GM06990 (cell line): Measurements from ENCODE around the gene CCNQ.
"Not testable (repeated sequence)": the region's sequence is repeated elsewhere in the genome, so short reads cannot be mapped to it uniquely, and the experiment has no call there.

Source experiments
- DNase-seq: peaks from one replicate; pipeline ENCODE4 v3.0.0-alpha.2; 2011; ENCODE audit not compliant: insufficient read length; ENCODE audit errors: extremely low read depth
- H3K27me3 ChIP-seq: replicated peaks from 2 replicates; pipeline ENCODE4 v1.6.0; 2011; ENCODE audit warnings: low read length; ENCODE audit not compliant: control insufficient read depth, insufficient read depth
- H3K36me3 ChIP-seq: 2 replicates; pipeline ENCODE4 v1.5.1; 2011; ENCODE audit warnings: low read length; ENCODE audit not compliant: control insufficient read depth, insufficient read depth
- H3K4me3 ChIP-seq: replicated peaks from 2 replicates; pipeline ENCODE4 v1.5.1; 2011; ENCODE audit warnings: low read depth, mild to moderate bottlenecking, control low read depth, low read length
- CTCF ChIP-seq: IDR thresholded peaks from 2 replicates; pipeline ENCODE4 v1.5.1; 2011; ENCODE audit warnings: low read length, control low read depth, mild to moderate bottlenecking, inconsistent platforms; ENCODE audit not compliant: insufficient read depth, poor library complexity, severe bottlenecking

CCNQ gene

GRCh38 chrX:153610836-153611213 lies 11.9 kb upstream of the CCNQ start:
- no peaks in the 10 kb centered on the region for H3K27me3 ChIP-seq
- no peak for DNase-seq
- no peak overlapping the region for H3K4me3 ChIP-seq
- no peaks in the 10 kb centered on the region for H3K36me3 ChIP-seq
- TF ChIP-seq CTCF = no peak

GRCh38 chrX:153609917-153610835 lies 11.2 kb upstream of the CCNQ start:
- Histone ChIP-seq H3K27me3 (no peaks in the 10 kb centered on the region), H3K4me3 (peak overlapping the region; percentile 40), H3K36me3 (no peaks in the 10 kb centered on the region)
- peak; percentile 71 for DNase-seq
- peak; percentile 80 for TF ChIP-seq CTCF

GRCh38 chrX:153608806-153609205 lies 9.9 kb upstream of the CCNQ start:
- no peak for DNase-seq
- no peaks in the 10 kb centered on the region for H3K27me3 ChIP-seq
- TF ChIP-seq CTCF = no peak
- no peaks in the 10 kb centered on the region for H3K36me3 ChIP-seq
- H3K4me3 ChIP-seq = no peak overlapping the region

- no peaks in the 10 kb centered on the region for H3K27me3 ChIP-seq
- H3K4me3 ChIP-seq = no peak overlapping the region
- no peak for TF ChIP-seq CTCF
- DNase-seq = no peak
- no peaks in the 10 kb centered on the region for H3K36me3 ChIP-seq
These were observed 9.4 kb upstream of the CCNQ start for GRCh38 chrX:153608376-153608775.

GRCh38 chrX:153606503-153606902 lies 7.6 kb upstream of the CCNQ start:
- DNase-seq = no peak
- H3K27me3 ChIP-seq = no peaks in the 10 kb centered on the region
- no peak overlapping the region for H3K4me3 ChIP-seq
- no peak for TF ChIP-seq CTCF
- H3K36me3 ChIP-seq = no peaks in the 10 kb centered on the region

GRCh38 chrX:153604666-153605380 lies 5.9 kb upstream of the CCNQ start:
- not testable (repeated sequence) for H3K4me3 ChIP-seq, H3K27me3 ChIP-seq, DNase-seq, H3K36me3 ChIP-seq
